H9 (cell line): ENCODE measurements around the gene ISYNA1. TPM values are rescaled to one million over a fixed set of nuclear protein-coding genes. Genes with fewer than 3 reads are reported as not detected.

Experiments used
- DNase-seq: peaks from one replicate; pipeline ENCODE4 v3.0.0-alpha.2; 2017
- H2AFZ ChIP-seq: one replicate; pipeline ENCODE4 v1.6.1; 2013; ENCODE audit warnings: mild to moderate bottlenecking, low read length, control low read depth, moderate library complexity
- H2AK5ac ChIP-seq: 2 replicates; pipeline ENCODE4 v1.6.1; 2013; ENCODE audit warnings: low read length, control low read depth, mixed read lengths; ENCODE audit not compliant: insufficient read length
- H2BK120ac ChIP-seq: one replicate; pipeline ENCODE4 v1.6.1; 2013; ENCODE audit warnings: low read depth, mild to moderate bottlenecking, low read length, control low read depth, inconsistent platforms; ENCODE audit not compliant: poor library complexity, severe bottlenecking
- H2BK12ac ChIP-seq: 2 replicates; pipeline ENCODE4 v1.6.1; 2013; ENCODE audit warnings: low read length, control low read depth, mixed read lengths, low read depth; ENCODE audit not compliant: insufficient read length
- H2BK15ac ChIP-seq: 2 replicates; pipeline ENCODE4 v1.6.1; 2013; ENCODE audit warnings: low read depth, low read length, control low read depth
- H2BK20ac ChIP-seq: one replicate; pipeline ENCODE4 v1.6.1; 2013; ENCODE audit warnings: low read depth, mild to moderate bottlenecking, low read length, control low read depth, inconsistent platforms; ENCODE audit not compliant: poor library complexity, severe bottlenecking
- H2BK5ac ChIP-seq: 2 replicates; pipeline ENCODE4 v1.6.1; 2013; ENCODE audit warnings: low read length, control low read depth, mixed read lengths; ENCODE audit not compliant: insufficient read length
- H3K14ac ChIP-seq: 2 replicates; pipeline ENCODE4 v1.6.1; 2013; ENCODE audit warnings: low read length, control low read depth; ENCODE audit not compliant: insufficient read depth
- H3K18ac ChIP-seq: 2 replicates; pipeline ENCODE4 v1.6.1; 2013; ENCODE audit warnings: low read depth, mild to moderate bottlenecking, mixed read lengths, low read length, control low read depth; ENCODE audit not compliant: insufficient read length
- H3K23ac ChIP-seq: 2 replicates; pipeline ENCODE4 v1.6.1; 2013; ENCODE audit warnings: low read length, control low read depth, mixed read lengths, low read depth; ENCODE audit not compliant: insufficient read length
- H3K23me2 ChIP-seq: 2 replicates; pipeline ENCODE4 v1.6.1; 2013; ENCODE audit warnings: low read depth, mild to moderate bottlenecking, mixed read lengths, low read length, control low read depth; ENCODE audit not compliant: insufficient read length, poor library complexity, severe bottlenecking
- H3K27ac ChIP-seq: 2 replicates; pipeline ENCODE4 v1.5.1; 2013; ENCODE audit warnings: low read length, control low read depth, mixed read lengths, low read depth; ENCODE audit not compliant: insufficient read length
- H3K27me3 ChIP-seq: 2 replicates; pipeline ENCODE4 v1.6.1; 2013; ENCODE audit warnings: low read length, control low read depth, inconsistent platforms; ENCODE audit not compliant: insufficient read depth
- H3K4ac ChIP-seq: 2 replicates; pipeline ENCODE4 v1.6.1; 2013; ENCODE audit warnings: low read depth, mild to moderate bottlenecking, control low read depth, inconsistent platforms, low read length, moderate library complexity
- H3K4me1 ChIP-seq: 2 replicates; pipeline ENCODE4 v1.6.1; 2013; ENCODE audit warnings: low read length, control low read depth, inconsistent platforms; ENCODE audit not compliant: insufficient read depth
- H3K4me2 ChIP-seq: 2 replicates; pipeline ENCODE4 v1.6.1; 2013; ENCODE audit warnings: low read length, control low read depth, mixed read lengths; ENCODE audit not compliant: insufficient read length, insufficient read depth
- H3K56ac ChIP-seq: 2 replicates; pipeline ENCODE4 v1.6.1; 2013; ENCODE audit warnings: low read depth, mild to moderate bottlenecking, mixed read lengths, low read length, control low read depth; ENCODE audit not compliant: insufficient read length
- H3K79me1 ChIP-seq: 2 replicates; pipeline ENCODE4 v1.6.1; 2013; ENCODE audit warnings: low read depth, mild to moderate bottlenecking, moderate library complexity, low read length, control low read depth, inconsistent platforms; ENCODE audit not compliant: insufficient read depth, poor library complexity, severe bottlenecking
- H3K79me2 ChIP-seq: 2 replicates; pipeline ENCODE4 v1.6.1; 2013; ENCODE audit warnings: low read length, control low read depth, inconsistent platforms; ENCODE audit not compliant: insufficient read depth
- H3K9ac ChIP-seq: 2 replicates; pipeline ENCODE4 v1.6.1; 2013; ENCODE audit warnings: low read length, control low read depth, mixed read lengths; ENCODE audit not compliant: insufficient read length; ENCODE audit errors: extremely low read depth
- H3K9me3 ChIP-seq: one replicate; pipeline ENCODE4 v1.6.1; 2013; ENCODE audit warnings: low read depth, low read length, inconsistent platforms; ENCODE audit not compliant: control insufficient read depth
- H3T11ph ChIP-seq: one replicate; pipeline ENCODE4 v1.6.1; 2013; ENCODE audit warnings: mild to moderate bottlenecking, low read length, control low read depth, inconsistent platforms
- H4K20me1 ChIP-seq: one replicate; pipeline ENCODE4 v1.6.1; 2013; ENCODE audit not compliant: control insufficient read depth, insufficient read length, insufficient read depth
- H4K5ac ChIP-seq: 2 replicates; pipeline ENCODE4 v1.6.1; 2013; ENCODE audit warnings: low read depth, mild to moderate bottlenecking, mixed read lengths, low read length, control low read depth; ENCODE audit not compliant: insufficient read length
- H4K8ac ChIP-seq: replicated peaks from 2 replicates; pipeline ENCODE4 v1.6.1; 2013; ENCODE audit warnings: low read length, control low read depth, mixed read lengths, low read depth; ENCODE audit not compliant: insufficient read length
- H4K91ac ChIP-seq: 2 replicates; pipeline ENCODE4 v1.6.1; 2013; ENCODE audit warnings: low read depth, mild to moderate bottlenecking, moderate library complexity, mixed read lengths, low read length, control low read depth; ENCODE audit not compliant: insufficient read length
- H3K27ac Mint-ChIP-seq, 3 experiments: 2 replicates in 2 of 3; 3 replicates in 1 of 3; pipeline ENCODE4 v1.8.0; 2020 to 2021; ENCODE audit warnings: mixed read lengths in 3 of 3, mild to moderate bottlenecking in 1 of 3, moderate library complexity in 1 of 3
- H3K27me3 Mint-ChIP-seq: 2 replicates; pipeline ENCODE4 v1.8.0; 2021; ENCODE audit warnings: low read depth, mild to moderate bottlenecking, moderate library complexity, mixed read lengths
- H3K36me3 Mint-ChIP-seq, 3 experiments: 2 replicates in 2 of 3; 3 replicates in 1 of 3; pipeline ENCODE4 v1.8.0; 2020 to 2021; ENCODE audit warnings: low read depth in 3 of 3, mixed read lengths in 3 of 3; ENCODE audit not compliant: insufficient read depth in 1 of 3
- H3K4me1 Mint-ChIP-seq, 2 experiments: 2 replicates each; pipeline ENCODE4 v1.8.0; 2020; ENCODE audit warnings: mixed read lengths in 2 of 2
- H3K4me3 Mint-ChIP-seq, 2 experiments: 2 replicates in 1 of 2; 3 replicates in 1 of 2; pipeline ENCODE4 v1.8.0; 2020 to 2021; ENCODE audit warnings: mild to moderate bottlenecking in 2 of 2, mixed read lengths in 2 of 2, moderate library complexity in 1 of 2
- H3K9me3 Mint-ChIP-seq, 2 experiments: 2 replicates in 1 of 2; 3 replicates in 1 of 2; pipeline ENCODE4 v1.8.0; 2020; ENCODE audit warnings: mild to moderate bottlenecking in 2 of 2, mixed read lengths in 2 of 2, moderate library complexity in 1 of 2
- CTCF ChIP-seq: fragments of 200-600 bp; sonication (generic); conservative IDR thresholded peaks from 3 replicates; pipeline ENCODE4 v1.8.0; 2021; ENCODE audit warnings: antibody characterized with exemption, mild to moderate bottlenecking
- WGBS: extraction: QIAGEN DNeasy Blood & Tissue Kit; methylation state at CpG from one replicate; pipeline ENCODE4 v1.1.7; 2013; ENCODE audit warnings: missing lambda C conversion rate, low lambda C conversion rate, mixed read lengths; ENCODE audit not compliant: insufficient read length; ENCODE audit errors: extremely low coverage; 5-methylcytosine and 5-hydroxymethylcytosine counted together
- total RNA-seq: library from RNA; stranded (reverse); gene quantifications from 2 replicates; pipeline ENCODE4 v1.2.1, GENCODE V29; 2021

ISYNA1 gene
- total RNA-seq, 1 experiment from 2014 or later = 241 TPM

GRCh38 chr19:18427743-18428113 is 10.2 kb downstream of the ISYNA1 start:
- no peak overlapping the region for H2BK12ac ChIP-seq
- no peak overlapping the region for H2AFZ ChIP-seq
- no peak overlapping the region for H4K91ac ChIP-seq
- H3K9ac ChIP-seq = no peak overlapping the region
- Mint-ChIP-seq H3K4me1 (peaks cover 38 to 43% of the 10 kb centered on the region in 2 experiments), H3K27me3 (peaks cover 5% of the 10 kb centered on the region; the same call in 1 of the 2 replicates), H3K36me3 (0 out of 7 replicates have a peak, but pooled peaks cover 0 to 3% (median 0%) of the 10 kb centered on the region in 3 experiments), H3K4me3 (no peak overlapping the region), H3K27ac (no peak overlapping the region), H3K9me3 (no peaks in the 10 kb centered on the region)
- H3K4me1 ChIP-seq = peaks cover 4% of the 10 kb centered on the region; the same call in 1 of the 2 replicates
- H3K27ac ChIP-seq = no peak overlapping the region
- H3K56ac ChIP-seq = no peak overlapping the region
- H2AK5ac ChIP-seq = no peak overlapping the region
- H3K27me3 ChIP-seq = no peaks in the 10 kb centered on the region
- H3K14ac ChIP-seq = no peak overlapping the region
- H4K8ac ChIP-seq = no peak overlapping the region
- H3K4me2 ChIP-seq = no peak overlapping the region
- no peaks in the 10 kb centered on the region for H3K9me3 ChIP-seq
- no peaks in the 10 kb centered on the region for H3K23me2 ChIP-seq
- H2BK5ac ChIP-seq = no peak overlapping the region
- H3K18ac ChIP-seq = no peak overlapping the region
- no peak overlapping the region for H3K23ac ChIP-seq
- H2BK15ac ChIP-seq = no peak overlapping the region
- no peak for TF ChIP-seq CTCF
- no peaks in the 10 kb centered on the region for H3K79me1 ChIP-seq
- H3K4ac ChIP-seq = no peak overlapping the region
- no CpG with 5 or more reads among the region's 12 CpGs for WGBS
- no peaks in the 10 kb centered on the region for H3K79me2 ChIP-seq
- no peak overlapping the region for H2BK20ac ChIP-seq
- H2BK120ac ChIP-seq = no peak overlapping the region
- no peak overlapping the region for H3T11ph ChIP-seq
- H4K20me1 ChIP-seq = no peaks in the 10 kb centered on the region
- no peak for DNase-seq
- no peak overlapping the region for H4K5ac ChIP-seq
